ENCODE results near the gene CCDC126.

CCDC126 gene

DNA sequence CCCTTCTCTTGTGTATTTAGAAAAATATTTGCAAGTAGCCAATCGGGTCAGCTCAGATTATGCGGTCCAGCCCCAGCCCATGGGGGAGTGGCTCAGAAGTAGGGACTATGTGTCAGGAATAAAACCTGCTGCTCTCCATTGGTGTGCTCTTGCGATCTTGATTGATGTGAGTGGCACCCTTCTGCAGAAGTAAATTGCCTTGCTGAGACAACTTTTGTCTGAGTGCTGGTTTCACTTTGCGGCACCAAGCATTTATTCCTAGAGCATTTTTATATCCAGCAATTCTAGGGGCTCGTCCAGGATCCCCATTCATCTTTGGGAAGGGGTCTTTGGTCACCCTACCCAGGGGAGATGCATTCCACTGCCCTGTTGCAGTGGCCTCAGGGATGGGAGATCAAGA is 56.8 kb downstream of the CCDC126 start:
- Histone ChIP-seq H3K4me3 (ENCODE audit: low read depth in 1 of 2, low read length in 2 of 2) (no peak overlapping the region), H3K9ac (ENCODE audit: low read depth, low read length) (no peak overlapping the region), H3K27me3 (ENCODE audit: insufficient read depth, low read length, poor library complexity) (no peaks in the 10 kb centered on the region), H3K79me2 (ENCODE audit: insufficient read depth, low read length) (no peaks in the 10 kb centered on the region), H3K4me1 (ENCODE audit: insufficient read depth, low read length) (no peaks in the 10 kb centered on the region), H3K9me3 (ENCODE audit: insufficient read depth, low read length, severe bottlenecking) (peaks cover 26% of the 10 kb centered on the region), H2AFZ (ENCODE audit: low read depth, low read length) (no peak overlapping the region), H3K4me2 (ENCODE audit: insufficient read depth, low read length) (no peak overlapping the region), H4K20me1 (ENCODE audit: insufficient read depth, low read length) (no peaks in the 10 kb centered on the region), H3K27ac (ENCODE audit: low read length) (no peak overlapping the region), H3K36me3 (ENCODE audit: insufficient read depth, low read length) (no peaks in the 10 kb centered on the region)
- ATAC-seq (ENCODE audit: insufficient read depth, low read depth) (no peak), DNase-seq (no peak)
- no peak for TF ChIP-seq EZH2 (IDR thresholded peaks at IDR 0.05; ENCODE audit: borderline replicate concordance, low read depth, low read length, severe bottlenecking)
- TF ChIP-seq, protein P1, sequence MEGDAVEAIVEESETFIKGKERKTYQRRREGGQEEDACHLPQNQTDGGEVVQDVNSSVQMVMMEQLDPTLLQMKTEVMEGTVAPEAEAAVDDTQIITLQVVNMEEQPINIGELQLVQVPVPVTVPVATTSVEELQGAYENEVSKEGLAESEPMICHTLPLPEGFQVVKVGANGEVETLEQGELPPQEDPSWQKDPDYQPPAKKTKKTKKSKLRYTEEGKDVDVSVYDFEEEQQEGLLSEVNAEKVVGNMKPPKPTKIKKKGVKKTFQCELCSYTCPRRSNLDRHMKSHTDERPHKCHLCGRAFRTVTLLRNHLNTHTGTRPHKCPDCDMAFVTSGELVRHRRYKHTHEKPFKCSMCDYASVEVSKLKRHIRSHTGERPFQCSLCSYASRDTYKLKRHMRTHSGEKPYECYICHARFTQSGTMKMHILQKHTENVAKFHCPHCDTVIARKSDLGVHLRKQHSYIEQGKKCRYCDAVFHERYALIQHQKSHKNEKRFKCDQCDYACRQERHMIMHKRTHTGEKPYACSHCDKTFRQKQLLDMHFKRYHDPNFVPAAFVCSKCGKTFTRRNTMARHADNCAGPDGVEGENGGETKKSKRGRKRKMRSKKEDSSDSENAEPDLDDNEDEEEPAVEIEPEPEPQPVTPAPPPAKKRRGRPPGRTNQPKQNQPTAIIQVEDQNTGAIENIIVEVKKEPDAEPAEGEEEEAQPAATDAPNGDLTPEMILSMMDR (IDR thresholded peaks at IDR 0.05; ENCODE audit: borderline replicate concordance, extremely low read depth, low read length, poor library complexity, severe bottlenecking): no peak

DNA sequence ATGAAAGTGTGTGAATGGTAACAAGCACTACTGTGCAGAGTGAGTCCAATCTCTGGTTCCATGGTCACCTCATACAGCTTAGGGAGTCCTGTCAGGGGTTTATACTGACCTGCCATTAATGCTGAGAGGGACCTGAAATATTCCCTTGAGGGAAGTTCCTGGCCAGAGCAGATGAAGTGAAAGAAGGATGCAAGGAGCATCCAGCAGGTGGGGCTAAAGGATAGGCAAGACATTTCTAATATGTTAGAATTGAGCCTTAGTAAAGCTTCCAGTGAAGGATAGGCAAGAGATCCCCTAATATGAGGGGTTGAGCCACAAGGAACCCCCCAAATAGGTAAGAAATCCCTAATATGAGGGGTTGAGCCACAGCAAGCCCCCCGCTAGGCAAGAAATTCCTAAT is 57.3 kb downstream of the CCDC126 start:
- Histone ChIP-seq H2AFZ (ENCODE audit: low read depth, low read length) (no peak overlapping the region), H3K4me1 (ENCODE audit: insufficient read depth, low read length) (no peaks in the 10 kb centered on the region), H3K9me3 (ENCODE audit: insufficient read depth, low read length, severe bottlenecking) (peaks cover 27% of the 10 kb centered on the region), H3K4me2 (ENCODE audit: insufficient read depth, low read length) (no peak overlapping the region), H4K20me1 (ENCODE audit: insufficient read depth, low read length) (no peaks in the 10 kb centered on the region), H3K36me3 (ENCODE audit: insufficient read depth, low read length) (no peaks in the 10 kb centered on the region), H3K27me3 (ENCODE audit: insufficient read depth, low read length, poor library complexity) (no peaks in the 10 kb centered on the region), H3K79me2 (ENCODE audit: insufficient read depth, low read length) (no peaks in the 10 kb centered on the region), H3K27ac (ENCODE audit: low read length) (no peak overlapping the region), H3K9ac (ENCODE audit: low read depth, low read length) (no peak overlapping the region), H3K4me3 (ENCODE audit: low read depth in 1 of 2, low read length in 2 of 2) (no peak overlapping the region)
- TF ChIP-seq EZH2 (IDR thresholded peaks at IDR 0.05; ENCODE audit: borderline replicate concordance, low read depth, low read length, severe bottlenecking): no peak
- TF ChIP-seq, protein P1 (IDR thresholded peaks at IDR 0.05; ENCODE audit: borderline replicate concordance, extremely low read depth, low read length, poor library complexity, severe bottlenecking): peak; percentile 49
- ATAC-seq (ENCODE audit: insufficient read depth, low read depth): no peak
- peak; percentile 12 for DNase-seq

DNA sequence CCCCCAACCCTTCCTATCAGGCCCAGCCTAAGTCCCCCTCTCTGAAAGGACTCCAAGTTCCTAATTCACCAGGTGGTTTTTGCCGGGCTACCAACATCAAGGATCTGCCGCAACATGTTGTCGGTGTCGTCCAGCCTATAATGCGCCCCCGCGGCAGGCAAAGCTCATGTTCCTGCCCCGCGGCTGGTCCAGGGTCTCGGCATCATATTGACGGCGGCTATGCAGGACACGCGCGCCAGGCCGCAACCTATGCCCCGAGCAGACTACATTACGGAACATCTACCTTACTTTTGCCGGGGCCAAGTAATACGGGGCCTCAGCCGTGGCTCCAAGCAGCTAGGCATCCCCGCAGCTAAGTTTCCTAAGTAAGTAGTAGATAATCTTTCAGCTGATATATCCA is 58.3 kb downstream of the CCDC126 start:
- no peaks in the 10 kb centered on the region for H3K27me3 ChIP-seq (ENCODE audit: insufficient read depth, low read length, poor library complexity)
- no peaks in the 10 kb centered on the region for H3K79me2 ChIP-seq (ENCODE audit: insufficient read depth, low read length)
- peaks cover 27% of the 10 kb centered on the region for H3K9me3 ChIP-seq (ENCODE audit: insufficient read depth, low read length, severe bottlenecking)
- H3K36me3 ChIP-seq (ENCODE audit: insufficient read depth, low read length): no peaks in the 10 kb centered on the region
- H3K27ac ChIP-seq (ENCODE audit: low read length): no peak overlapping the region
- ATAC-seq (ENCODE audit: insufficient read depth, low read depth) (no peak), DNase-seq (no peak)
- TF ChIP-seq, protein P1 (IDR thresholded peaks at IDR 0.05; ENCODE audit: borderline replicate concordance, extremely low read depth, low read length, poor library complexity, severe bottlenecking): no peak
- TF ChIP-seq EZH2 (IDR thresholded peaks at IDR 0.05; ENCODE audit: borderline replicate concordance, low read depth, low read length, severe bottlenecking): no peak
- H4K20me1 ChIP-seq (ENCODE audit: insufficient read depth, low read length): no peaks in the 10 kb centered on the region
- H3K4me1 ChIP-seq (ENCODE audit: insufficient read depth, low read length): no peaks in the 10 kb centered on the region
- no peak overlapping the region for H2AFZ ChIP-seq (ENCODE audit: low read depth, low read length)
- H3K4me2 ChIP-seq (ENCODE audit: insufficient read depth, low read length): no peak overlapping the region
- no peak overlapping the region for H3K9ac ChIP-seq (ENCODE audit: low read depth, low read length)
- H3K4me3 ChIP-seq (ENCODE audit: low read depth in 1 of 2, low read length in 2 of 2): no peak overlapping the region
